ENCODE results near the gene GPR142.
"Not testable (repeated sequence)": the region's sequence is repeated elsewhere in the genome, so short reads cannot be mapped to it uniquely, and the experiment has no call there.

GPR142 gene

GRCh38 chr17:74393346-74393942 lies 26.1 kb downstream of the GPR142 start:
- no peak for DNase-seq (ENCODE audit: low spot score)

DNA sequence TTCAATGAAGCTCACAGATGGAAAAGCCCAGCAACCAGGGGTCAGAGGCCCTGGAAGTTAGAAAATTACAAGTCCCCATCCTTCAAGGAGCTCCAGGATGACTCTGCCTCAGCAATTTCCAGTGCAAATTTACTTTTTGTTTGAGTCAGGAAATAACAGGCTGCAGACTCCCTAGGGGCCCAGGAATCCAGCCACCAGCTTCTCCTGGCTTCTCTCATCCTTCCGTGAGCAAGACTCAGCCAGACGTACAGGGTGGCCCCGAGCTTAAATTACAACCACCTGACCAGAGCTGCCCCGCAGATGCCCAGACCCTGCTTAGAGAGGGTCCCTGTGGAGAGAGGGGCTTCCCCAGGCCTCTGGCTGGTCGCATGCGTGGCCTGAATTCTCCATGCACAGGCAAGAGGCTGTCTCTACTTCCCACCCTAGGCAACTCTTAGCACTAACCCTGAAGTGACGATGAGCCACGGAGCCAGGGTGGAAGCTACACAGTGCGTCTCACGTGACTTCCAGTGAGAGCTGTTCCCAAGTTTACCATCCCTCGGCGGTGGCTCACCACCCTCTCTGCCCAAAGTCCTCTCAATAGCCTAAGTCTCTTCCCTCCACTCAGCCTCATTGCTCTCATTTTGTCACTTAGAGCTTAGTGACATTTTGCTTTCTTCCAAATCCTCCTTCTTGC lies 27.1 kb downstream of the GPR142 start:
- DNase-seq (ENCODE audit: low spot score) = no peak

DNA sequence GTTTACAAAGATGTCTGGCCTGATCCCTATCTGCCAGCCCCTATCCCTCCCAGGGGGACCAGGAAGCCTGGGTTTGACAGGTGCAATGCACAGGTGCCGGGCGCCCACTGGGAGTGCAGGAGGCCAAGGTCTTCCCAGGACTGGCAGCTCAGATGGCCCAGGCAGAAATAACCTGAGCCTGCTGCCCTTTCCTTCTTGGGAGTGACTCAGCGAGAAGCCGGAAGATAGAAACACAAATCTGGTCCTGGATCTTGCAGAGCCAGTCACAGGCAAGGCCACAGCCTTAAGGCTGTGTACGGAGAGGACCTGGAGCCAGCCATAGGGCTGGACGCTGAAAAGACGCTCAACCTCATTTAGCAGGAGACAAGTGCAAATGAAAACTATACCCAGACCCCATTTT lies 27.7 kb downstream of the GPR142 start:
- no peak for DNase-seq (ENCODE audit: low spot score)

DNA sequence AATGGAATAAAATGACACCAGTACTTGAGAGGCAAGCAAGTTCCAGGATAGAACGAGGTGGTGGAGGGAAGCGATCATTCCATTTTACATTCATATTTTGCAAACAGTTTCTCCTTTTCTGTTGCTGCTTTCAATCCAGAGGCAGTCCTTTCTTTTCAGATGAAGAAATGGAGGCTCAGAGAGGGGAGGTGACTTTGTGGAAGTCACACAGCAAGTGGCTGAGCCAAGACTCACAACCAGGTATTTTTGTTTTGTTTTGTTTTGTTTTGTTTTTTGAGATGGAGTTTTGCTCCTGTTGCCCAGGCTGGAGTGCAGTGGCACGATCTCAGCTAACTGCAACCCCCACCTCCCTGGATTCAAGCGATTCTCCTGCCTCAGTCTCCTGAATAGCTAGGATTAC lies 29.3 kb downstream of the GPR142 start:
- no peak for DNase-seq (ENCODE audit: low spot score)

DNA sequence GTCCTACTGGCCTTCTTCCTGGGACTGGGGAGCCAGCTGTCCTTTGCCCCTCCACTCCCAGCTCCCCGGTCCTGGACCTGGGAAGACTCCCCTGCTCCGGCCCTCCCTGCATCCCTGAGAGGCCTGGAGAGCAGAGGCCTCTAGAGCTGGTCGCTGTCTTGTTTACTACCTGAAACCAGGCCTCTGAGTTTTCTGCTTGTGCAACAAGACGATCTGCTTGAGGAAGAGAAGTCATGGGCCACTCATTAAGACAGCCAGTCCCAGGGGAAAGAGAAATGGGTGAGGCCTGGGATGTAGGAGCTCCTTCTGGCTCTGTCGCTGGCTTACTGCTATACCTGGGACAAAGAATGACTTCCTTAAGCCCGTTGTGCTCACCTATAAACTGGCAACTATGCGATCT lies 34.7 kb downstream of the GPR142 start:
- DNase-seq (ENCODE audit: low spot score) = no peak

GRCh38 chr17:74403512-74404137 lies 36.3 kb downstream of the GPR142 start:
- no peak for DNase-seq (ENCODE audit: low spot score)

DNA sequence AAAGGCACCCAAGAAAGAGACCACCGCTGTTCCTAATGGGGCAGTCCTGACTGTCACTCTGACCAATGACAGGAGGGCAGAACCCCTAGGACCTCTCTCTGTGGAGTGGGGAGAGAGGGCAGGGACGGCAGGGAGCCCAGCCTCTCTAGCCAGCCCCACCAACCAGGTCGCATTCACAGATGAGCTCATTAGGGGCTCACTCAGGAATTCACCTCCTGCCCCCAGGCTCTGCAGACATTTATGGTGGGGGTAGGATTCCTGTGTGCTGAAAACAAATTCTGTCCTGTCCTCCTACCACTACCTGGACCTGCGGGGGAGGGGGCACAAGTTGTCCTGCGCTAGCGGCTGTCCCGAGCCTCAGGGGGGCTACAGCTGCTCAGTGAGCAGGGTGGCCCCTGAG lies 36.9 kb downstream of the GPR142 start:
- no peak for DNase-seq (ENCODE audit: low spot score)

- no peak for DNase-seq (ENCODE audit: low spot score)
These were observed 37.5 kb downstream of the GPR142 start for GRCh38 chr17:74404789-74405188.

DNA sequence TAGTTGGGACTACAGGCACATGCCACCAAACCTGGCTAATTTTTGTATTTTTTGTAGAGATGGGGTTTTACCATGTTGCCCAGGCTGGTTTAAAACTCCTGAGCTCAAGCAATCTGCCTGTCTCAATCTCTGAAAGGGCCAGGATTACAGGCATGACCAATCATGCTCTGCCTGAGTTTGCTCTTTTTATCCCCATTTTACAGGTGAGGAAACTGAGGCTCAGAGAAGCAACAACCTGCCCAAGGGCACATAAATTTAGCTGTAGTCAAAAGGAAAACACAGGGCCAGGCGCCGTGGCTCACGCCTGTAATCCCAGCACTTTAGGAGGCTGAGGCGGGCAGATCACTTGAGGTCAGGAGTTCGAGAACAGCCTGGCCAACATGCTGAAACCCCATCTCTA lies 38.0 kb downstream of the GPR142 start:
- not testable (repeated sequence) for DNase-seq (ENCODE audit: low spot score)

DNA sequence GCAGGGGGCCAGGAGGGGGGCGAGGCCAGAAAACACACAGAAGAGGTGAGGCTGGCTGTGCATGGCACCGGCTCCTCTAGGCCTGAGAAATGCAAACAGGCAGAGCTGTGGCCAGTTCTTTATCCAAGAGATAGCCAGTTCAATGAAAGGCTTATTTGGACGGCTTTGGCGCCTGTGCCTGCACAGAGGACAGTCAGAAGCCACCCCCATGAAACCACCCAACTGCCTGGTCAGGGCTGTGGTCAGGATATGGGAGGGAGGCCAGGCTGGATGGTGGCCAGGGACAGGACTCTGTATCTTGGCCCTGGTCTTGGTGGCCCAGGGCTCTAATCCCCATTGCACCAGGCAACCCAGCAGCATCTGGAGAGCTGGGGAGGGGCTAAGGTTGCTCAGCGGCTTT lies 40.1 kb downstream of the GPR142 start:
- no peak for DNase-seq (ENCODE audit: low spot score)

- DNase-seq (ENCODE audit: low spot score) = no peak
These were observed 41.0 kb downstream of the GPR142 start for GRCh38 chr17:74408262-74408661.

DNA sequence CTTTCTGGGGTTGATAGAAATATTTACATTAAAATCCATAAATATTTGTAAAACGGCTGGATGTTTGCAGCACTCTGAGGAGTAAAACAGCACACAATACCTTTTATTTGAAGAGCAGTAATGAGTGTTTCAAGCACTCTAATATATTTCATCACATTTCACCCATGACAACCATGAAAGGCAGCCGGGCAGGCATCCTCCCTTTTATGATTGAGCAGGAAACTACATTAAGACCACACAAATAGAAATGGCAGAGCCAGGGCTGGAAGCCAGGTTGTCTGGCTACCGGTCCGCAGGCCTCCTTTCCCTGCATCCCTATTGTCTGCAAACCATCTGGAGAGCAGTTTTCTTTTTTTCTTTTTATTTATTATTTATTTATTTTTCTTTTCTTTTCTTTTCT lies 41.5 kb downstream of the GPR142 start:
- no peak for DNase-seq (ENCODE audit: low spot score)

GRCh38 chr17:74410001-74410443 lies 42.7 kb downstream of the GPR142 start:
- no peak for DNase-seq (ENCODE audit: low spot score)

- DNase-seq (ENCODE audit: low spot score) = no peak
These were observed 45.3 kb downstream of the GPR142 start for GRCh38 chr17:74412581-74412980.

GRCh38 chr17:74413491-74413890 lies 46.2 kb downstream of the GPR142 start:
- no peak for DNase-seq (ENCODE audit: low spot score)

GRCh38 chr17:74414510-74414909 lies 47.2 kb downstream of the GPR142 start:
- no peak for DNase-seq (ENCODE audit: low spot score)

DNA sequence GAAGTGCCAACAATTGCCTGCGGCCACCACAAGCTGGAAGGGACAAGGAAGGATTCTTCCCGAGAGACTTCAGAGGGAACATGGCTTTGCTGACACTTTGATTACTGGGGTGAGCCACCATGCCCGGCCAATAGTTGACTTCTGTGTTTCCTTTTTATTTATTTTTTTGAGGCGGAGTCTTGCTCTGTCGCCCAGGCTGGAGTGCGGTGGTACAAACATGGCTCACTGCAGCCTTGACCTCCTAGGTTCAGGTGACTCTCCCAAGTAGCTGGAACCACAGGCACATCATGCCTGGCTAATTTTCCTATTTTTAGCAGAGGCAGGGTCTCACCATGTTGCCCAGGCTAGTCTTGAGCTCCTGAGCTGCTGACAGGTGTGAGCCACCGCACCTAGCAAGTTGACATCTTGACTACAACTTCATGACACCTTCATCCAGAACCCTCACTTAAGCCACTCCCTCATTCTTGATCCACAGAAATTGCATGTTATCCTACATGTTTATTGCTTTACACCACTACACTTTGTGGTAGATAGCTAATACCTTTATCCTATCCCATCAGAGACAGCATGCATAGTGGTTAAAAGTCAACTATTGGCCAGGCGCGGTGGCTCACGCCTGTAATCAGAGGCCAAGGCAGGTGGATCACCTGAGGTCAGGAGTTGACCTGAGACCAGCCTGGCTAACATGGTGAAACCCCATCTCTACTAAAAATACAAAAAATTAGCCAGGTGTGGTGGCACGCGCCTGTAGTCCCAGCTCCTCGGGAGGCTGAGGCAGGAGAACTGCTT lies 48.5 kb downstream of the GPR142 start:
- DNase-seq (ENCODE audit: low spot score) = no peak

DNA sequence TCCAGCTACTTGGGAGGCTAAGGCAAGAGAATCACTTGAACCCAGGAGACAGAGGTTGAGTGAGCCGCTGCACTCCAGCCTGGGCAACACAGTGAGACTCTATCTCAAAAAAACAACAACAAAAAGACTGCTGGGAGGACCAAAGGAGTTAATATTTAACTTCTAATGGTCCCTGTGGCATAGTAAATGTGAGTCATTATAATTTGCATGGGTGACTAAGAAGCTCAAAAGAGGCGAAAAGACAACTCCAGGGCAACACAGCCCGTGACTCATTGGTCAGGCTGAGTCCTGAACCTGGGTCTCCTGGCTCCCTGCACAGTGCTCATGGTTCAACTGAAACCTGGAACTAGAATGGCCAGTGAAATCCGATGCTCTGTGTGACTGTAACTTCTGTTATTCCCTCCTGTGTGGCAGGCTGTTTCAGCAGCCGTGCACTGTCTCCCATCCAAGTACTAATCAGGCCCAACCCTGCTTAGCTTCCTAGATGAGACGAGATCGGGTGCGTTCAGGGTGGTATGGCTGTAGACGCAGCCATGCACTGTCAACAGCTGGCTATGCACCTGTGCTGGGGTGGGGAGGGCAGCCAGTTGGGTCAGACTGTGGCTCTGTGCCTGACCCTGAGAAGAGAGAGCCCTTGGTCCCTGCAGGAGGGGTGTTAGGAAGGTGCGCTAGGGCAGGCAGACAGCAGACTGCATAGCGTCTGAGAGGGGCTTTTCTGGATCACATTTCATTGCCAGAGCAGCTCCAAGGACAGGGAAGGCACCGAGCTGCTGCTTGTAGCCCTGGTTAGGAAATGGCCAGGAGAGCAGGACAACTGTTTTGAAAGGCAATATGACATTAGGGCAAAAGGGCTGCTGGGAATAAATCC lies 50.1 kb downstream of the GPR142 start:
- DNase-seq (ENCODE audit: low spot score) = no peak

GRCh38 chr17:74419928-74420411 lies 52.7 kb downstream of the GPR142 start:
- no peak for DNase-seq (ENCODE audit: low spot score)
